B cell (primary cell): ENCODE results near the gene ME1. TPM values are rescaled to one million over a fixed set of nuclear protein-coding genes. Genes with fewer than 3 reads are reported as not detected.

Experiments used
- ATAC-seq: fragments of 200-7000 bp; cut with Tn5 transposase; one replicate; pipeline ENCODE4 v1.10.0; 2021; ENCODE audit warnings: low read depth, mild to moderate bottlenecking, moderate number of reproducible peaks, moderate library complexity
- CTCF ChIA-PET: fragments of 350-600 bp; sonication (Branson Sonifier 250); formaldehyde crosslinking; loops from one replicate; lab custom pipeline; 2021; ENCODE audit warnings: antibody characterized with exemption, inconsistent platforms; lab: Charles Lee
- POLR2A ChIA-PET: fragments of 350-600 bp; sonication (Branson Sonifier 250); formaldehyde crosslinking; loops from one replicate; lab custom pipeline; 2021; ENCODE audit warnings: antibody characterized with exemption; lab: Charles Lee
- DNase-seq: peaks from one replicate; pipeline ENCODE4 v3.0.0; 2013
- H2AFZ ChIP-seq: 2 replicates; pipeline ENCODE4 v1.6.1; 2012; ENCODE audit warnings: mild to moderate bottlenecking, low read depth, low read length; ENCODE audit not compliant: insufficient read depth, poor library complexity, severe bottlenecking
- H3K27ac ChIP-seq, 2 donors: 1 replicate in 1 of 2; 2 replicates in 1 of 2; pipeline ENCODE4 v1.5.1; 2012 to 2013; ENCODE audit warnings: low read length in 2 of 2, mild to moderate bottlenecking in 2 of 2, moderate library complexity in 1 of 2
- H3K27me3 ChIP-seq, 4 experiments: fragments of 200-600 bp in 1 of 4; sonication (generic) in 1 of 4; replicated peaks in 1 of 4; 1 replicate in 2 of 4; 2 replicates in 2 of 4; pipeline versions ENCODE4 v1.6.1 to v1.7.0; 2013 to 2016; ENCODE audit warnings: low read length in 3 of 4, mild to moderate bottlenecking in 2 of 4, mixed read lengths in 1 of 4, moderate library complexity in 1 of 4; ENCODE audit not compliant: insufficient read depth in 4 of 4, control insufficient read depth in 3 of 4; ENCODE audit errors: control extremely low read depth in 1 of 4
- H3K36me3 ChIP-seq, 2 experiments: replicated peaks in 1 of 2; 1 replicate in 1 of 2; 2 replicates in 1 of 2; pipeline versions ENCODE4 v1.6.1 to v1.7.1; 2013; ENCODE audit warnings: low read length in 1 of 2; ENCODE audit not compliant: insufficient read depth in 2 of 2, control insufficient read depth in 1 of 2; ENCODE audit errors: control extremely low read depth in 1 of 2, extremely low read depth in 1 of 2
- H3K4me1 ChIP-seq, 2 donors: fragments of 200-600 bp in 1 of 2; sonication (generic) in 1 of 2; 1 replicate in 1 of 2; 2 replicates in 1 of 2; pipeline versions ENCODE4 v1.5.1 to v1.6.1; 2013 to 2017; ENCODE audit warnings: low read length in 2 of 2; ENCODE audit not compliant: control insufficient read depth in 2 of 2, insufficient read depth in 2 of 2
- H3K4me2 ChIP-seq: replicated peaks from 2 replicates; pipeline ENCODE3; 2012; ENCODE audit warnings: mild to moderate bottlenecking, low read depth, low read length; ENCODE audit not compliant: poor library complexity, severe bottlenecking
- H3K4me3 ChIP-seq, 5 experiments: fragments of 200-600 bp in 1 of 5; sonication (generic) in 1 of 5; 1 replicate in 3 of 5; 2 replicates in 2 of 5; pipeline versions ENCODE4 v1.5.1 to v1.7.0; 2011 to 2016; ENCODE audit warnings: low read length in 4 of 5, mild to moderate bottlenecking in 4 of 5, low read depth in 2 of 5, control low read depth in 1 of 5, moderate library complexity in 1 of 5; ENCODE audit not compliant: insufficient read depth in 1 of 5; ENCODE audit errors: control extremely low read depth in 1 of 5, extremely low read depth in 1 of 5
- H3K79me2 ChIP-seq: fragments of 200-600 bp; sonication (generic); one replicate; pipeline ENCODE4 v1.6.0; 2016; ENCODE audit warnings: low read length; ENCODE audit not compliant: control insufficient read depth, insufficient read depth
- H3K9ac ChIP-seq: fragments of 200-600 bp; sonication (generic); 2 replicates; pipeline ENCODE4 v1.6.1; 2017; ENCODE audit warnings: mild to moderate bottlenecking, low read length, moderate library complexity
- H3K9me3 ChIP-seq, 3 donors: one replicate each; pipeline versions ENCODE4 v1.6.1 to v1.7.1; 2013; ENCODE audit warnings: low read length in 2 of 3; ENCODE audit not compliant: control insufficient read depth in 2 of 3, insufficient read depth in 1 of 3; ENCODE audit errors: control extremely low read depth in 1 of 3
- H4K20me1 ChIP-seq: 2 replicates; pipeline ENCODE4 v1.6.0; 2012; ENCODE audit warnings: mild to moderate bottlenecking, low read length; ENCODE audit not compliant: insufficient read depth, control insufficient read depth, poor library complexity, severe bottlenecking
- H3K27ac Mint-ChIP-seq: one replicate; pipeline ENCODE4 v1.8.0; 2021; ENCODE audit warnings: mixed read lengths
- H3K27me3 Mint-ChIP-seq: one replicate; pipeline ENCODE4 v1.8.0; 2021; ENCODE audit warnings: mixed read lengths
- H3K4me1 Mint-ChIP-seq: one replicate; pipeline ENCODE4 v1.8.0; 2021; ENCODE audit warnings: mixed read lengths
- H3K4me3 Mint-ChIP-seq: one replicate; pipeline ENCODE4 v1.8.0; 2021; ENCODE audit warnings: mixed read lengths
- H3K9me3 Mint-ChIP-seq: one replicate; pipeline ENCODE4 v1.8.0; 2022; ENCODE audit warnings: mixed read lengths; ENCODE audit not compliant: insufficient read depth
- CTCF ChIP-seq: fragments of 200-600 bp; IDR thresholded peaks from one replicate; pipeline ENCODE4 v1.8.0; 2022; ENCODE audit warnings: antibody characterized with exemption, mild to moderate bottlenecking
- EZH2 ChIP-seq: IDR thresholded peaks from 2 replicates; pipeline ENCODE4 v1.6.1; 2012; ENCODE audit warnings: borderline replicate concordance, low read depth, mild to moderate bottlenecking, moderate library complexity, low read length; ENCODE audit not compliant: insufficient read depth, poor library complexity, severe bottlenecking
- WGBS: methylation state at CpG from one replicate; pipeline ENCODE4 v1.1.5; 2013; ENCODE audit warnings: missing lambda C conversion rate; ENCODE audit not compliant: insufficient coverage; 5-methylcytosine and 5-hydroxymethylcytosine counted together
- intact Hi-C: fragments of 100-400 bp; cut with micrococcal nuclease; formaldehyde crosslinking; loops from one replicate; pipeline ENCODE4 v1.10.0; 2022
- polyA plus RNA-seq: library from polyadenylated mRNA; depleted of rRNA; stranded (reverse); fragments of >200 nt; gene quantifications from 2 replicates; pipeline ENCODE4 v1.2.3, GENCODE V29; 2012
- total RNA-seq, 2 donors: library from RNA; stranded (reverse); fragments of 120-200 nt in 1 of 2; gene quantifications; 1 replicate in 1 of 2; 2 replicates in 1 of 2; pipeline versions ENCODE4 v1.2.3 to v1.2.4, GENCODE V29; 2013 to 2022

ME1 gene
- total and polyA plus RNA-seq, 2 donors (not counting 1 experiment from before 2014, with no cell fraction given): not detected

- Histone ChIP-seq H3K4me1 (no peaks in the 10 kb centered on the region), H3K4me3 (no peak overlapping the region), H3K79me2 (no peaks in the 10 kb centered on the region), H4K20me1 (no peaks in the 10 kb centered on the region), H3K9ac (no peak overlapping the region), H3K4me2 (no peak overlapping the region), H3K27me3 (peaks cover 0 to 12% (median 2%) of the 10 kb centered on the region in 4 experiments), H3K9me3 (peaks cover 0 to 6% (median under 1%) of the 10 kb centered on the region in 3 donors), H3K27ac (no peak overlapping the region), H3K36me3 (no peaks in the 10 kb centered on the region), H2AFZ (no peak overlapping the region)
- H3K4me1 Mint-ChIP-seq: no peaks in the 10 kb centered on the region
- H3K4me3 Mint-ChIP-seq: no peak overlapping the region
- H3K27me3 Mint-ChIP-seq: peaks cover 41% of the 10 kb centered on the region
- 96% methylated on average over 9 of the region's 13 CpGs for WGBS
- intact Hi-C loops: no loop called here
- no peak for TF ChIP-seq EZH2
- TF ChIP-seq CTCF: no peak
- peaks cover 3% of the 10 kb centered on the region for H3K9me3 Mint-ChIP-seq
- POLR2A ChIA-PET: no interaction called here
- CTCF ChIA-PET: no interaction called here
- ATAC-seq (no peak), DNase-seq (no peak)
- no peak overlapping the region for H3K27ac Mint-ChIP-seq
These were observed 817 bp downstream of the ME1 start for GRCh38 chr6:83429857-83430610.

- Histone ChIP-seq H3K27ac (no peak overlapping the region), H3K4me1 (no peaks in the 10 kb centered on the region), H3K4me3 (no peak overlapping the region), H3K9me3 (peaks cover 0 to 9% (median 5%) of the 10 kb centered on the region in 3 donors), H4K20me1 (no peaks in the 10 kb centered on the region), H3K36me3 (no peaks in the 10 kb centered on the region), H2AFZ (no peak overlapping the region), H3K27me3 (peaks cover 0 to 12% (median 2%) of the 10 kb centered on the region in 4 experiments), H3K9ac (no peak overlapping the region), H3K4me2 (no peak overlapping the region), H3K79me2 (no peaks in the 10 kb centered on the region)
- H3K4me3 Mint-ChIP-seq: no peak overlapping the region
- ATAC-seq: no peak
- no CpG with 5 or more reads among the region's 1 CpG for WGBS
- H3K4me1 Mint-ChIP-seq: no peaks in the 10 kb centered on the region
- intact Hi-C loops: no loop called here
- no peak overlapping the region for H3K27ac Mint-ChIP-seq
- TF ChIP-seq CTCF: no peak
- TF ChIP-seq EZH2: no peak
- H3K9me3 Mint-ChIP-seq: peaks cover 5% of the 10 kb centered on the region
- H3K27me3 Mint-ChIP-seq: peaks cover 41% of the 10 kb centered on the region
- DNase-seq: no peak
- ChIA-PET POLR2A (no interaction called here), CTCF (no interaction called here)
These were observed 1.6 kb downstream of the ME1 start for GRCh38 chr6:83429269-83429668.
